ENCODE results near the gene DYNC1I1.

DYNC1I1 gene

GRCh38 chr7:96116173-96116572 is 343.8 kb downstream of the DYNC1I1 start:
- TF ChIP-seq CTCF (conservative IDR thresholded peaks at IDR 0.05; ENCODE audit: low read depth, low read length) = no peak
- no peak overlapping the region for H3K4me3 ChIP-seq (ENCODE audit: low read length)
- no peak for DNase-seq (ENCODE audit: low read depth)

GRCh38 chr7:96118449-96119001 is 346.2 kb downstream of the DYNC1I1 start:
- DNase-seq (ENCODE audit: low read depth) = peak; percentile 14
- TF ChIP-seq CTCF (conservative IDR thresholded peaks at IDR 0.05; ENCODE audit: low read depth, low read length) = no peak
- no peak overlapping the region for H3K4me3 ChIP-seq (ENCODE audit: low read length)

- H3K4me3 ChIP-seq (ENCODE audit: low read length) = no peak overlapping the region
- DNase-seq (ENCODE audit: low read depth) = peak; percentile 13
- TF ChIP-seq CTCF (conservative IDR thresholded peaks at IDR 0.05; ENCODE audit: low read depth, low read length) = no peak
Measured at GRCh38 chr7:96120445-96121225, 348.3 kb downstream of the DYNC1I1 start.

GRCh38 chr7:96121752-96122151 is 349.4 kb downstream of the DYNC1I1 start:
- no peak for TF ChIP-seq CTCF (conservative IDR thresholded peaks at IDR 0.05; ENCODE audit: low read depth, low read length)
- no peak for DNase-seq (ENCODE audit: low read depth)
- H3K4me3 ChIP-seq (ENCODE audit: low read length) = no peak overlapping the region

GRCh38 chr7:96122746-96123145 is 350.4 kb downstream of the DYNC1I1 start:
- no peak for DNase-seq (ENCODE audit: low read depth)
- no peak for TF ChIP-seq CTCF (conservative IDR thresholded peaks at IDR 0.05; ENCODE audit: low read depth, low read length)
- no peak overlapping the region for H3K4me3 ChIP-seq (ENCODE audit: low read length)

- no peak for DNase-seq (ENCODE audit: low read depth)
- H3K4me3 ChIP-seq (ENCODE audit: low read length) = no peak overlapping the region
- no peak for TF ChIP-seq CTCF (conservative IDR thresholded peaks at IDR 0.05; ENCODE audit: low read depth, low read length)
Measured at GRCh38 chr7:96126382-96126781, 354.0 kb downstream of the DYNC1I1 start.

- peak; percentile 38 for DNase-seq (ENCODE audit: low read depth)
- TF ChIP-seq CTCF (conservative IDR thresholded peaks at IDR 0.05; ENCODE audit: low read depth, low read length) = no peak
- H3K4me3 ChIP-seq (ENCODE audit: low read length) = no peak overlapping the region
Measured at GRCh38 chr7:96127746-96128145, 355.4 kb downstream of the DYNC1I1 start.
